GM23338 (cell line): ENCODE measurements around the gene SLFN5. TPM values are rescaled to one million over a fixed set of nuclear protein-coding genes. Genes with fewer than 3 reads are reported as not detected.

Experiments used
- ATAC-seq: fragments of 200-7000 bp; cut with Tn5 transposase; 3 replicates; pipeline ENCODE4 v1.9.1; 2020
- DNase-seq: peaks from one replicate; pipeline ENCODE4 v3.0.0-alpha.2; 2015; ENCODE audit warnings: low spot score
- H2AFZ ChIP-seq: fragments of 200-600 bp; sonication (generic); 2 replicates; pipeline ENCODE4 v1.8.0; 2016; ENCODE audit warnings: antibody characterized with exemption, mild to moderate bottlenecking, moderate library complexity
- H3F3A ChIP-seq: fragments of 200-600 bp; sonication (generic); replicated peaks from 2 replicates; pipeline ENCODE4 v1.8.0; 2017; ENCODE audit warnings: antibody characterized with exemption, mixed run types, low read depth
- H3K27ac ChIP-seq: fragments of 200-600 bp; sonication (generic); 2 replicates; pipeline ENCODE4 v1.6.1; 2016; ENCODE audit warnings: low read depth
- H3K27me3 ChIP-seq: fragments of 200-600 bp; sonication (generic); 2 replicates; pipeline ENCODE4 v1.8.0; 2016; ENCODE audit warnings: mild to moderate bottlenecking, mixed run types, moderate library complexity; ENCODE audit not compliant: insufficient read depth
- H3K36me3 ChIP-seq: fragments of 200-600 bp; sonication (generic); 2 replicates; pipeline ENCODE4 v1.8.0; 2016; ENCODE audit warnings: mild to moderate bottlenecking; ENCODE audit not compliant: insufficient read depth
- H3K4me1 ChIP-seq: fragments of 200-600 bp; sonication (generic); 2 replicates; pipeline ENCODE4 v1.8.0; 2016; ENCODE audit warnings: mild to moderate bottlenecking, moderate library complexity; ENCODE audit not compliant: insufficient read depth
- H3K4me2 ChIP-seq: fragments of 200-600 bp; sonication (generic); 2 replicates; pipeline ENCODE4 v1.7.1; 2017; ENCODE audit warnings: mixed run types
- H3K4me3 ChIP-seq: fragments of 200-600 bp; sonication (generic); 2 replicates; pipeline ENCODE4 v1.6.1; 2016; ENCODE audit warnings: mixed run types
- H3K79me2 ChIP-seq: fragments of 200-600 bp; sonication (generic); replicated peaks from 2 replicates; pipeline ENCODE4 v1.8.0; 2017; ENCODE audit warnings: mild to moderate bottlenecking; ENCODE audit not compliant: insufficient read depth
- H3K9me2 ChIP-seq: fragments of 200-600 bp; sonication (generic); 2 replicates; pipeline ENCODE4 v1.8.0; 2017; ENCODE audit not compliant: insufficient read depth
- H4K20me1 ChIP-seq: fragments of 200-600 bp; sonication (generic); replicated peaks from 2 replicates; pipeline ENCODE4 v1.8.0; 2017; ENCODE audit warnings: mild to moderate bottlenecking; ENCODE audit not compliant: insufficient read depth
- H3K27ac Mint-ChIP-seq: 2 replicates; pipeline ENCODE4 v1.8.0; 2020; ENCODE audit warnings: inconsistent platforms, mild to moderate bottlenecking, moderate library complexity, mixed read lengths
- H3K27me3 Mint-ChIP-seq: 3 replicates; pipeline ENCODE4 v1.8.0; 2022; ENCODE audit warnings: low read depth, mild to moderate bottlenecking, moderate library complexity, mixed read lengths, inconsistent platforms; ENCODE audit not compliant: insufficient read depth, poor library complexity
- H3K36me3 Mint-ChIP-seq: 3 replicates; pipeline ENCODE4 v1.8.0; 2021; ENCODE audit warnings: low read depth, mild to moderate bottlenecking, inconsistent platforms, moderate library complexity, mixed read lengths
- H3K4me1 Mint-ChIP-seq: 3 replicates; pipeline ENCODE4 v1.8.0; 2020; ENCODE audit warnings: mild to moderate bottlenecking, inconsistent platforms, mixed read lengths
- H3K4me3 Mint-ChIP-seq: 3 replicates; pipeline ENCODE4 v1.8.0; 2021; ENCODE audit warnings: moderate library complexity, mild to moderate bottlenecking, inconsistent platforms, mixed read lengths
- H3K9me3 Mint-ChIP-seq: 3 replicates; pipeline ENCODE4 v1.8.0; 2020; ENCODE audit warnings: moderate library complexity, mild to moderate bottlenecking, inconsistent platforms, mixed read lengths
- CTCF ChIP-seq, 2 experiments: fragments of 200-600 bp in 1 of 2; sonication (generic) in 1 of 2; conservative IDR thresholded peaks; 2 replicates each; pipeline versions ENCODE4 v1.5.1 to v1.6.1; 2016 to 2017; ENCODE audit warnings: antibody characterized with exemption in 2 of 2, low read depth in 2 of 2, mild to moderate bottlenecking in 2 of 2, moderate library complexity in 1 of 2
- ETS1 ChIP-seq: IDR thresholded peaks from 2 replicates; pipeline ENCODE4 v1.6.1; 2016; ENCODE audit warnings: antibody characterized with exemption
- EZH2 ChIP-seq: fragments of 200-600 bp; sonication (generic); IDR thresholded peaks from one replicate; pipeline ENCODE4 v1.8.0; 2017; ENCODE audit warnings: antibody characterized with exemption, mild to moderate bottlenecking, low read depth; ENCODE audit not compliant: unreplicated experiment
- EZH2phosphoT487 ChIP-seq: fragments of 200-600 bp; sonication (generic); IDR thresholded peaks from one replicate; pipeline ENCODE4 v1.8.1; 2018; ENCODE audit warnings: antibody characterized with exemption; ENCODE audit not compliant: unreplicated experiment
- JUNB ChIP-seq: IDR thresholded peaks from one replicate; pipeline ENCODE4 v1.6.1; 2016; ENCODE audit warnings: antibody characterized with exemption; ENCODE audit not compliant: unreplicated experiment
- NANOG ChIP-seq: IDR thresholded peaks from 2 replicates; pipeline ENCODE4 v1.6.1; 2016; ENCODE audit warnings: antibody characterized with exemption, borderline replicate concordance
- POLR2AphosphoS5 ChIP-seq: IDR thresholded peaks from 2 replicates; pipeline ENCODE4 v1.6.1; 2016; ENCODE audit warnings: antibody characterized with exemption, low read depth
- STAT1 ChIP-seq: IDR thresholded peaks from one replicate; pipeline ENCODE4 v1.6.1; 2016; ENCODE audit warnings: antibody characterized with exemption; ENCODE audit not compliant: unreplicated experiment
- ZNF331 ChIP-seq: fragments of 250-450 bp; sonication (Bioruptor Pico); IDR thresholded peaks from 2 replicates; pipeline ENCODE4 v1.5.0; 2020; ENCODE audit warnings: low read depth, mild to moderate bottlenecking, moderate library complexity
- ZNF462 ChIP-seq: fragments of 250-450 bp; sonication (Bioruptor Pico); IDR thresholded peaks from 2 replicates; pipeline ENCODE4 v1.5.0; 2020; ENCODE audit warnings: mild to moderate bottlenecking, moderate library complexity
- polyA plus RNA-seq: library from polyadenylated mRNA; unstranded; fragments of >200 nt; fragmentation: Nextera tagmentation; extraction: Ambion mirVana; gene quantifications from 2 replicates; pipeline ENCODE4 v1.2.1, GENCODE V29; 2016
- total RNA-seq: library from RNA; depleted of rRNA; stranded (reverse); fragments of >200 nt; shearing (Covaris generic); gene quantifications from 2 replicates; pipeline ENCODE4 v1.2.3, GENCODE V29; 2014

SLFN5 gene
- total and polyA plus RNA-seq, 2 experiments from 2014 or later, result 1.4 to 6.4 TPM

GRCh38 chr17:35315283-35315682 lies 72.4 kb downstream of the SLFN5 start (continued):
- no peak for TF ChIP-seq EZH2phosphoT487
- TF ChIP-seq STAT1, result no peak
- no peak for TF ChIP-seq ZNF462 (CRISPR knock-in tag)
- no peak for TF ChIP-seq JUNB
- no peak for TF ChIP-seq POLR2AphosphoS5
- no peak for TF ChIP-seq EZH2
- no peak for TF ChIP-seq NANOG

GRCh38 chr17:35315971-35316370 lies 73.1 kb downstream of the SLFN5 start:
- Histone ChIP-seq H3K4me1 (peaks cover 7% of the 10 kb centered on the region), H3K79me2 (no peaks in the 10 kb centered on the region), H3K27ac (no peak overlapping the region), H4K20me1 (0 out of 2 replicates have a peak, but pooled peaks cover 4% of the 10 kb centered on the region), H3F3A (0 out of 2 replicates have a peak, but pooled peaks cover 3% of the 10 kb centered on the region), H2AFZ (no peak overlapping the region), H3K36me3 (no peaks in the 10 kb centered on the region), H3K27me3 (peaks cover 37% of the 10 kb centered on the region), H3K4me3 (no peak overlapping the region), H3K9me2 (no peaks in the 10 kb centered on the region), H3K4me2 (no peak overlapping the region)
- Mint-ChIP-seq H3K4me1 (peaks cover 30% of the 10 kb centered on the region), H3K27me3 (peaks cover 13% of the 10 kb centered on the region), H3K27ac (no peak overlapping the region), H3K9me3 (no peaks in the 10 kb centered on the region), H3K4me3 (no peak overlapping the region), H3K36me3 (no peaks in the 10 kb centered on the region; the same call in 2 of the 3 replicates)
- DNase-seq (no peak), ATAC-seq (no peak)
- TF ChIP-seq POLR2AphosphoS5, result no peak
- TF ChIP-seq ETS1, result no peak
- no peak for TF ChIP-seq CTCF (conservative IDR thresholded peaks at IDR 0.05; ENCODE audit: low read depth in 2 of 2)
- TF ChIP-seq ZNF331 (CRISPR knock-in tag), result no peak
